ENCODE results near the gene EDEM3. TPM values are rescaled to one million over a fixed set of nuclear protein-coding genes. Genes with fewer than 3 reads are reported as not detected.
"Not testable (repeated sequence)": the region's sequence is repeated elsewhere in the genome, so short reads cannot be mapped to it uniquely, and the experiment has no call there.

EDEM3 gene
- total RNA-seq, 2 donors from 2014 or later = 21.5 to 33.6 TPM

- DNase-seq (ENCODE audit: low spot score); ATAC-seq; H3K27me3 Mint-ChIP-seq; H3K9me3 Mint-ChIP-seq; H3K4me3 Mint-ChIP-seq; H3K4me1 Mint-ChIP-seq (ENCODE audit: low read depth in 2 of 2); H3K27ac Mint-ChIP-seq: not testable (repeated sequence)
- H3K36me3 Mint-ChIP-seq = peaks cover 25% of the 10 kb centered on the region
Measured at GRCh38 chr1:184783723-184784122, 29.1 kb upstream of the EDEM3 start.

- Mint-ChIP-seq H3K27ac (no peak overlapping the region), H3K9me3 (peaks cover 8% of the 10 kb centered on the region), H3K4me3 (no peak overlapping the region), H3K4me1 (ENCODE audit: low read depth in 2 of 2) (peaks cover 0 to 5% of the 10 kb centered on the region in 2 donors), H3K27me3 (no peaks in the 10 kb centered on the region), H3K36me3 (peaks cover 25% of the 10 kb centered on the region)
- ATAC-seq (no peak), DNase-seq (ENCODE audit: low spot score) (no peak)
Measured at GRCh38 chr1:184781941-184782340, 27.3 kb upstream of the EDEM3 start.

GRCh38 chr1:184775885-184776284, 21.2 kb upstream of the EDEM3 start:
- DNase-seq (ENCODE audit: low spot score) = no peak
- no peak for ATAC-seq
- Mint-ChIP-seq H3K9me3 (no peaks in the 10 kb centered on the region), H3K27me3 (peaks cover 6 to 7% of the 10 kb centered on the region in 2 donors), H3K4me1 (ENCODE audit: low read depth in 2 of 2) (no peaks in the 10 kb centered on the region), H3K36me3 (no peaks in the 10 kb centered on the region), H3K4me3 (no peak overlapping the region), H3K27ac (no peak overlapping the region)

GRCh38 chr1:184775329-184775728, 20.7 kb upstream of the EDEM3 start:
- no peaks in the 10 kb centered on the region for H3K9me3 Mint-ChIP-seq
- peaks cover 6 to 7% of the 10 kb centered on the region in 2 donors for H3K27me3 Mint-ChIP-seq
- ATAC-seq (no peak), DNase-seq (ENCODE audit: low spot score) (no peak)
- no peaks in the 10 kb centered on the region for H3K4me1 Mint-ChIP-seq (ENCODE audit: low read depth in 2 of 2)
- no peaks in the 10 kb centered on the region for H3K36me3 Mint-ChIP-seq
- no peak overlapping the region for H3K27ac Mint-ChIP-seq
- no peak overlapping the region for H3K4me3 Mint-ChIP-seq

GRCh38 chr1:184773762-184774320, 19.2 kb upstream of the EDEM3 start:
- Mint-ChIP-seq H3K4me1 (ENCODE audit: low read depth in 2 of 2) (no peaks in the 10 kb centered on the region), H3K36me3 (no peaks in the 10 kb centered on the region), H3K4me3 (no peak overlapping the region), H3K9me3 (no peaks in the 10 kb centered on the region), H3K27me3 (peaks cover 6 to 12% of the 10 kb centered on the region in 2 donors), H3K27ac (no peak overlapping the region)
- no peak for ATAC-seq
- no peak for DNase-seq (ENCODE audit: low spot score)

DNA sequence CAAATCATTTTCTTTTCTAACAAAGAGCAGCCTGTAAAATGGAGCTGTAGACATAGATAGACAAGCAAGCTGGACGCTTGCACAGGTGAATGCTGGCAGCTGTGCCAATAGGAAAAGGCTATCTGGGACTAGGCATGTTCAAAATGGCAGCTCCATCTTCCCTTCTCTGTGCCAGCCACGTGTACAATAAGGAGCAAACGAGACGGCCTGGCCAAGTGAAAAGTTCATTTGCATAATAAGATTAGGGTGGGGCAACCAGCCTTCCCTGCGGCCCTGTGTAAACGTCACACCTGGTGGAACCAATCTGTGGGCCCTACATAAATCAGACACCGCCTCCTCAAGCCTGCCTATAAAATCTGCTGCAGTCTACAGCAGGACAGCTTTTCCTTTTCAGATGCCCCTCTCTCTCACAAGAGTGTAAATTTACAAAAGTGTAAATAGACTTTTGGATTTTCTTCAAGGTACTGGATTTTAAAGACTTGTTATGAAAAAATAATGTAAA, 16.6 kb upstream of the EDEM3 start:
- Mint-ChIP-seq H3K36me3 (no peaks in the 10 kb centered on the region), H3K27ac (no peak overlapping the region), H3K4me1 (ENCODE audit: low read depth in 2 of 2) (no peaks in the 10 kb centered on the region), H3K9me3 (no peaks in the 10 kb centered on the region), H3K4me3 (no peak overlapping the region), H3K27me3 (peaks cover 6 to 14% of the 10 kb centered on the region in 2 donors)
- ATAC-seq (no peak), DNase-seq (ENCODE audit: low spot score) (no peak)

GRCh38 chr1:184770181-184770979, 15.7 kb upstream of the EDEM3 start:
- Mint-ChIP-seq H3K27ac (no peak overlapping the region), H3K4me3 (no peak overlapping the region), H3K27me3 (peaks cover 6 to 14% of the 10 kb centered on the region in 2 donors), H3K36me3 (no peaks in the 10 kb centered on the region), H3K9me3 (no peaks in the 10 kb centered on the region), H3K4me1 (ENCODE audit: low read depth in 2 of 2) (no peaks in the 10 kb centered on the region)
- DNase-seq (ENCODE audit: low spot score) (no peak), ATAC-seq (no peak)

DNA sequence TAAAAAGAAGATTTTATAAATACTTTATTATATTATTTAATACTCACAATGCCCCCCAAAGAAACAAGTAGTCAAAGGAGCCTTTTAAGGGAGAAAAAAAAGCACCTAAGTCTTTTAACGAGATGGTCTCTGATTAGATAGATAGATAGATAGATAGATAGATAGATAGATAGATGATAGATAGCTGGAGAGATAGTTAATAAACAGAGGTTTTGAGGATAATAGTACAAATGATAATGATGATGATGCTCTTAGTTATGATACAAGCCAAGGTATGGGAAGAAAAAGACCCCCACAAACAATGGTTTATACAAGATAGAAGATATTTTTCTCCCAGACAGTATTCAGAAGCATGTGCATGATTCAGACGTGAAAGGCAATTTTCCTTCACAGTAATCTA, 14.6 kb upstream of the EDEM3 start:
- no peak for DNase-seq (ENCODE audit: low spot score)
- Mint-ChIP-seq H3K4me1 (ENCODE audit: low read depth in 2 of 2) (no peaks in the 10 kb centered on the region), H3K27ac (no peak overlapping the region), H3K9me3 (no peaks in the 10 kb centered on the region), H3K36me3 (no peaks in the 10 kb centered on the region), H3K4me3 (no peak overlapping the region), H3K27me3 (peaks cover 6 to 10% of the 10 kb centered on the region in 2 donors)
- no peak for ATAC-seq

- Mint-ChIP-seq H3K27ac (no peak overlapping the region), H3K4me1 (ENCODE audit: low read depth in 2 of 2) (no peaks in the 10 kb centered on the region), H3K4me3 (no peak overlapping the region), H3K27me3 (peaks cover 0 to 11% of the 10 kb centered on the region in 2 donors), H3K9me3 (no peaks in the 10 kb centered on the region), H3K36me3 (no peaks in the 10 kb centered on the region)
- no peak for DNase-seq (ENCODE audit: low spot score)
- no peak for ATAC-seq
Measured at GRCh38 chr1:184768467-184768866, 13.8 kb upstream of the EDEM3 start.

DNA sequence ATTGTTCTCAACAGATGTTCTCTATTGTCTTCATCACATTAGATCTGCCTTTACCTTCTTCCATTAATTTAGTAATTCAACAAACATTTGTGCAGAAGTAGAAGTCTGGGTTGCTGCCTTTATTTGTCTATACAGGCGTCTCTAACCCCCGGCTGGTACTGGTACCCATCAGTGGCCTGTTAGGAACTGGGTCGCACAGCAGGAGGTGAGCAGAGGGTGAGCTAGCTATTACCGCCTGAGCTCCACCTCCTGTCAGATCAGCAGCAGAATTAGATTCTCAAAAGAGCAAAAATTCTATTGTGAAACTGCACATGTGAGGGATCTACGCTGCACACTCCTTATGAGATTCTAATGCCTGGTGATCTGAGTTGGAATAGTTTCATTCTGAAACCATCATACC, 12.9 kb upstream of the EDEM3 start:
- no peak overlapping the region for H3K27ac Mint-ChIP-seq
- ATAC-seq = no peak
- no peaks in the 10 kb centered on the region for H3K9me3 Mint-ChIP-seq
- no peak overlapping the region for H3K4me3 Mint-ChIP-seq
- peaks cover 0 to 13% of the 10 kb centered on the region in 2 donors for H3K27me3 Mint-ChIP-seq
- DNase-seq (ENCODE audit: low spot score) = no peak
- H3K36me3 Mint-ChIP-seq = no peaks in the 10 kb centered on the region
- H3K4me1 Mint-ChIP-seq (ENCODE audit: low read depth in 2 of 2) = no peaks in the 10 kb centered on the region

DNA sequence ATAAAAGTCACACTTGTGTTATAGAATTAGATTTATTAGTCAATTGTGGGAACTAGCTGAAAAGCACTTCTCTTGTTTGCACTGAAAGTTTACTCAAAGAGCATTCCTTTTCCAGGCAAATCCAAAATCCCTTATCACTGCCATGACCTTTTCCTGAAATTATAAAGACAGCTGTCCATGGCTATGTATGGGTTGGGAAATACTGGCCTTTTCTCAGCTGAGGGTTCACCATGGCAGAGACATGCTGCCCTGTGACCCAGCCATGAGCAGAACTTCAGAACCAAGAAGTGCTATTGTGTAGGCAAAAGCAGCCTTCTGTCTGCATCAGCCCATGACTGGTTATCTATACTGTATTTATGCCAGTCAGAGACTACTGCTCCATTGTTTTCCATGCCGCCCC, 9.8 kb upstream of the EDEM3 start:
- H3K4me3 Mint-ChIP-seq = no peak overlapping the region
- ATAC-seq (no peak), DNase-seq (ENCODE audit: low spot score) (no peak)
- peaks cover 7 to 10% of the 10 kb centered on the region in 2 donors for H3K27me3 Mint-ChIP-seq
- H3K36me3 Mint-ChIP-seq = no peaks in the 10 kb centered on the region
- H3K4me1 Mint-ChIP-seq (ENCODE audit: low read depth in 2 of 2) = no peaks in the 10 kb centered on the region
- H3K27ac Mint-ChIP-seq = no peak overlapping the region
- H3K9me3 Mint-ChIP-seq = no peaks in the 10 kb centered on the region

- H3K36me3 Mint-ChIP-seq; H3K4me1 Mint-ChIP-seq (ENCODE audit: low read depth in 2 of 2); H3K4me3 Mint-ChIP-seq; ATAC-seq; H3K27ac Mint-ChIP-seq; H3K27me3 Mint-ChIP-seq; H3K9me3 Mint-ChIP-seq; DNase-seq (ENCODE audit: low spot score): not testable (repeated sequence)
Measured at GRCh38 chr1:184763520-184763919, 8.9 kb upstream of the EDEM3 start.

DNA sequence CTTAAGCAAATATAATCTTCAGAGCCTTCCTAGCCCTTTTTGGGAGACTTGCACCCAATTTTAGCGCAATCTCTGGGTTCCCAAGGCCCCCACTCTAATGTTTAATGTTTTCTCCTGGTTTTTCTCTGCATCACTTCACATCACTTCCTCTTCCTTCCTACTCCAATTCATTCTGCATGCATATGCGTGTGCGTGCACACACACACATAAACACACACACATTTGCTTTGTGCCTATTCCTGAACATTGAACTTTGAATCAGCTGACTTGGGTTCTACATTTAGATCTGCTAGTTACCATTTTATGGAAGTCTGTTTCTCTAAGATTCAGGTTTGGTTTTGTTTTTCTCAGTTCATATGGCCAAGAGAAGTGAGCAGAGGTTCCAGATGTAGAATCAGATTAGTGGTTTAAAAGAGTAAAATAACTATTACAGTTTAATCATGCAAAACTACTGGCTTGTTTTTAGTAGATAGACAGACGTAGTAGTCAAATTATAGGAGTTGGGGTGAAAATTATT, 7.4 kb upstream of the EDEM3 start:
- H3K36me3 Mint-ChIP-seq = no peaks in the 10 kb centered on the region
- no peak for DNase-seq (ENCODE audit: low spot score)
- ATAC-seq = no peak
- H3K4me1 Mint-ChIP-seq (ENCODE audit: low read depth in 2 of 2) = no peaks in the 10 kb centered on the region
- no peak overlapping the region for H3K27ac Mint-ChIP-seq
- H3K4me3 Mint-ChIP-seq = no peak overlapping the region
- no peaks in the 10 kb centered on the region for H3K9me3 Mint-ChIP-seq
- H3K27me3 Mint-ChIP-seq = peaks cover 7 to 9% of the 10 kb centered on the region in 2 donors

DNA sequence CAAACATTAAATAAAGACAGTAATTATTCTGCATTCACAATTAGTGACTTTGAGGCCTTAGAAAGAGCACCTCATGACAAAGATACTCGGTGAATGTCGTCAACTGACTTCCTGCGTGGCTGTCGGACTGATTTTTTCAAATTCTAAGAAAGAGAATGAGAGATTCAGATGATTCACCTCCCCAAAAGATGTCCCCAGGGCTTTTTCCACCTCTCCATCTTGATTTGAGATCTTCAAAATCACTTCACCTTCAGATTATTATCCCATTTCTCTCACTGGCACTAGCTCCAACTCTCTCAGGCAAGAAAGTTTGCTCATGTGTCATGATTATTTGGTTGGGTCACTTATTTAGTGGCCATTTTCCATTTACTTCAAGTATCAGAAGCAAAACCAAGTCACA, 5.0 kb upstream of the EDEM3 start:
- Mint-ChIP-seq H3K4me3 (no peak overlapping the region), H3K27ac (no peak overlapping the region), H3K4me1 (ENCODE audit: low read depth in 2 of 2) (peaks cover 13 to 15% of the 10 kb centered on the region in 2 donors), H3K27me3 (peaks cover 7 to 11% of the 10 kb centered on the region in 2 donors), H3K9me3 (no peaks in the 10 kb centered on the region), H3K36me3 (no peaks in the 10 kb centered on the region)
- no peak for ATAC-seq
- no peak for DNase-seq (ENCODE audit: low spot score)
